HTERT RPE-1 (cell line): ENCODE data around the gene METTL26.

Experiments used
- in situ Hi-C: fragments of 300-500 bp; cut with MboI; formaldehyde crosslinking; loops from 4 replicates; pipeline ENCODE4 v1.14.3; 2020; ENCODE audit warnings: low sequenced_read_pairs

METTL26 gene

DNA sequence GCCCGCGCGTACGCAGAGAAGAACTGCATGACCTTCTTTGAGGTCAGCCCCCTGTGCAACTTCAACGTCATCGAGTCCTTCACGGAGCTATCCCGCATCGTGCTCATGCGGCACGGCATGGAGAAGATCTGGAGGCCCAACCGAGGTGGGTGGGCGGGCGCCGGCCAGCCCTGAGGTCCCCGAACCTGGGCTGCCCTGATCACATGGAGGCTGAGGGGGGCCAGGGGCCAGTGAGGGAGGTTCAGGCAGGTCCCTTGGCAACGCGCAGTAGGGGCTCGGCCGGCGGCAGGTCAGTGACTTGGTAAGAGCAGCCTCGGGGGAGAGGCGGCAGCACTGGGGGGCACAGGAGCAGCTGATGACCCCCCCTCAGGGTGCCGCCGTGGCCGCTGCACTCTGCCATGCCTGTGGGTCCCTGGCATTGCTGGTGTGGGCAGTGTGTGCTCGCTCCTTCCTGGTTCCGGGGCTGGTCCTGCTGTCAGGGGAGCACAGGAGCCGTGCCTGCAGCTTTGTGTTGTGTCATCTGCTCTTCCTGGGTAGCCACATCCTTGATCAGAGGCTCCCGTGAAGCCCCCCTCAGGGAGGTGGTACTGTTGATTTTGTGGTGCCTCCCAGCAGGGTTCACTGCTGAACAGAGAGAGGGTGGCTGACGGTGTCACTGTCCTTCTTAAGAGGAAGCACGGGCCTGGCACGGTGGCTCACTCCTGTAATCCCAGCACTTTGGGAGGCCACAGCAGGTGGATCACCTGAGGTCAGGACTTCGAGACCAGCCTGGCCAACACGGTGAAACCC is 9.9 kb downstream of the METTL26 start:
- in situ Hi-C loops: no loop called here

DNA sequence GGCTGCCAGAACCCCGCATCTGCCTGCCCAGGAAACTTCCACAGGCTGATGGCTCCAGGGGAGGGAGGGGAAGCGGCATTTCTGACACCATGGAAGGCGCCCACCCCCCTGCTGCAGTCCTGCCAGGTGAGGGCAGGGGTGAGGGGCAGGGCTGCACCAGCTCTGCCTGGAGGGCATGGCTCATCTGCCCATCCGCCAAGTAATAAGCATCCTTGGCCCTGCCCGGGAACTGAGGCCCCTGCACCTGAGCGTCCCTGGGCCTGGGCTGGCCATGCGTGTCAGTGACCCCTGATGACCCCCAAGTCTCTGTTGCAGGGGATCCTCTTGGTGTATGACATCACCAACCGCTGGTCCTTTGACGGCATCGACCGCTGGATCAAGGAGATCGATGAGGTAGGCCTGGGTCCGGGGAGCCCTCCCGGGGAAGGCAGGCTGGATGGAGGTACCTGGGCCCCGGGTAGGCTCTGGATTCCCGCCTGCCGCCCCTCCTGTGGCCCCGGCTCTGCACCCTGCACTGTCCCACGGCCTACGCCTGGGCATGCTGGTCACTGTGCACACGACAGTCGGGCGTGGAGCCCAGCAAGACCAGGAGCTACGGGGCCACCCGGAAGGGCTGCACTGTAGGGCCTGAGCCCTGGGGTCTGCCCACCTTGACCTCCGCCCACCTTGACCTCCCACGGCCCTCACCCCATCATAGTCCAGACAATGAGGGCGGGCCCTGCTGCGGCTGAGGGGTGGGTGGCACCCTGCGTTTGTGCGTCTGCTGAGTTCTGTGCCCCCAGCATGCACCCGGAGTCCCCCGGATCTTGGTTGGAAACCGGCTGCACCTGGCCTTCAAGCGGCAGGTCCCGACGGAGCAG is 10.8 kb downstream of the METTL26 start:
- in situ Hi-C loops: no loop called here

DNA sequence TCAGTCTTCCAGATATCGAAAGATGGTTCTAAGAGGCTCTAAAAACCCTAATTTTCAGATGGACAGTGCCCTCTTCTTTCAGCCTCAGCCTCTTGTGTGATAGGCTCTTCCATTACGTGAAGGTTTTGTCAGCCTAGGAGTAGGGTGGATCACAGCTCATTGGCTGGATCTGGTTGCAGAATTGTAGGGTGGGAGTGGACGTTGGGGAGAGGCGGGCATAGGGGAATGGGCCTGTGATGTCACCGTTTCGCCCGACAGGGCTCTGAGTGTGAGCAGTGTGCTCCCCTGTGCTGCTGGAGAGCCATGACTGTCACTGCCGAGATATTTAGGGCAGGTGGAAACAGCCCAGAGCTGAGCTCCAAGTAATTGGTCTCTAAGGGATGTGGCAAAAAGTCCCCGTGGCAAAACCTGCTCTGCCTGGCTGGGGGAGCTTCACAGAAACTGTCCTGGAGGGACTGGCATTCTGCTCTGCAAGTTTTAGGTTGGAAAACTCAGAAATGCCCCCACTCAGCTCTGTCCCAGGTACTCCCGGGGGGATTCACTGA is 11.5 kb downstream of the METTL26 start:
- in situ Hi-C loops: no loop called here

DNA sequence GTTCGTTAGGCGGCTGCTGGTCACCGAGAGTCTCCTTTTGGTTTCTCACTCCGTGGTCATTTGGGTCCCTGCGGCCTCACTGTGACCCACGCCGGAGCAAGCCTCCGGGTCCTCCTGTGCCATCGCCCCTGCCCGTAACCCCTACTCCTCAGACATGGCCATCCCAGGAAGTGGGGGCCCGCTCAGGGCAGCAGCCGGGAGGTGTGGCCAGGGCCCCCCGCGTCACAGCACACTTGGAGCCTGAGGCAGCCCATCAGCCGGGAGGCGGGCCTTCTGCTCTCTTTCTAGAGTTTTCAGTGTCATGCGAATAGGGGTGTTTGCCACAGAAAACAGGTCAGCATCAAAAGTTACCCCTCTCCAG is 13.2 kb downstream of the METTL26 start:
- in situ Hi-C loops: no loop called here

DNA sequence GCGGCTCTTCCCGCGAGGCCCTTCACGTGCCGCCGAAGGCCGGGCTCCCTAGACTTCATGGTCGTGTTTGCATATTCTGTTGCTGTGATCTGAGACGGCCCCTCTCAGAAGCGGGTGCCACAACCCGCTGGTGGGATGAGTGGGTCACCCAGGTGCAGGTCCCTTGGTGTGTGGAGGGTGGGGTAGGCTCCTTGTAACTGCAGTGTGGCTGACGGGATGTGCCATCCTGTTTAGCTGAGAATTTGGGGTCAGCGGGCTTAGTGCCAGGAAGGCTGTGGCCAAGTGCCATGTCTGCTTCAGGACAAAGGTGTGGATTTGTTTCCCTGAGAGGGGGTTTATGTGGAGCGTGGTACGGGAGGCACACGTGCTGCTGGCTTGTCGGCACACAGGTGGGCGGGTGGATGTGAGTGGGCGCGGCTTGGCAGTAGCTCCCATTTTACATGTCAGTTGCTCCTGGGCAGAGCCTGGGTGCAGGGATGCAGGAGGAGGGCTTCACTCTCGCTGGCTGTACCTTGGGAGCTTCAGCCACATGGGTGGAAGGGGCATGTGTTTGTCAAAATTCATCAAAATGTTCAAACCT is 14.5 kb downstream of the METTL26 start:
- in situ Hi-C loops: no loop called here

DNA sequence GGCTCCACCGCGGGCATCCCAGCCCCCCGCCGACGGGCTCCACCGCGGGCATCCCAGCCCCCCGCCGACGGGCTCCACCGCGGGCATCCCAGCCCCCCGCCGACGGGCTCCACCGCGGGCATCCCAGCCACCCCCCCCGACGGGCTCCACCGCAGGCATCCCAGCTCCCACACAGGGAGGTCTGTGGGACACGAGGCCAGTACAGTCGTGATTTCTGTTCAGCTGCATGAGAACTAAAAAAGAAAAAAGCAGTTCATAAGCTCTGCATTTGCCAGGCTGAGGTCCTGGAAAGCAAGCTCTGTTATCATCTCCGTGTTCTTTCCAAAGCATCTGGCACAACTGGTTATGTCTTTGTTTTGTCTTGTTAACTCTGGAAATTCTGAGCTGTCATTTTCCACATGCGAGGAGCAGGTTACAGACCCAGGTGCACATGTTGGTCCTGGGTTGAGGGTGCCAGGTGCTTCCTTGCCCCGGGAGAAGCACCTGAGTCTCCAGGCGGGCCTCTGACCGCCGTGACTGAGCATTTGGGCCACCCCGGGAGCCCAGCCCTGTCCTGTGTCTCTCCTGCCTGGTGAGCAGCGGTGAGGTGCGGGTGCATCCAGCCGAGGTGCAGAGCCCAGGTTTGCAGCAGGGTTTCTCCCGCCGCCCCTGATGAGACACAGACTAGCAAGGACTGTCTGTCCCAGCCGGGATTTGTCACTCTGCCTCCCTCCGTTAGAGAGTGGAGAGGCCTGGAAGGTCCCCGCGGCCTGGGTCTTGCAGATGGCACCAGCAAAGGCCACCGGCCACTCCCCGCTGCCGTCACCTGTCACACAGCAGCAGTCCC is 15.2 kb downstream of the METTL26 start:
- in situ Hi-C loops: no loop called here

DNA sequence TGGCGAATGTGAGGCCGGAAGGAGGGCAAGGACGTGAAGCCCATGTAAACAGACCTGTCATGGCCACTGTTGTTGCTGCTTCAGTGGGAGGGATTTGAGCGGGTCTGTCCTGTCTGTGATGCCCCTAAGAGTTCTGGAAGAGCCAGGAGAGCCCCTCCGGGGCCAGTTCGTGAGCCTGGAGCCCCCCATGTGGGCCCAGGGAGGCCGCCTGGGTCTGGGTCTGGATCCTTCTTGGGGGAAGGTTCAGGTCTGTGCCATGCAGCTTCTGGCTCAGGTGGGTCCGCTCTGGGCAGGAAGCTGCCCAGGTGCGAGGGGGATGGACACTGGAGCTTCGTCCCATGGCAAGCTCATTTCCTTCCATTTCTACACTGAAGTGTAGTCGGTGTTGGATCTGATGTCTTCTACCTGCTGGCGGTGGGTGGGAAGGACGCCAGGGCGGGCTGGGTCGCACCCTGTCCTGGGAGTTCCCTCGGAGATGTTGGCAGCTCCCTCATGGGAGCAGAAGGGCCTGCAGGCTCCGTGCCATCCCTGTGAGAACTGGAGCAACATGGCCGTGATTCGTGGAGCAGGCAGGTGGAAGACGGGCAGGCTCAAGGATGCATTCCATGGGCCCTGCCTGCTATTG is 16.5 kb downstream of the METTL26 start:
- in situ Hi-C loops: no loop called here

DNA sequence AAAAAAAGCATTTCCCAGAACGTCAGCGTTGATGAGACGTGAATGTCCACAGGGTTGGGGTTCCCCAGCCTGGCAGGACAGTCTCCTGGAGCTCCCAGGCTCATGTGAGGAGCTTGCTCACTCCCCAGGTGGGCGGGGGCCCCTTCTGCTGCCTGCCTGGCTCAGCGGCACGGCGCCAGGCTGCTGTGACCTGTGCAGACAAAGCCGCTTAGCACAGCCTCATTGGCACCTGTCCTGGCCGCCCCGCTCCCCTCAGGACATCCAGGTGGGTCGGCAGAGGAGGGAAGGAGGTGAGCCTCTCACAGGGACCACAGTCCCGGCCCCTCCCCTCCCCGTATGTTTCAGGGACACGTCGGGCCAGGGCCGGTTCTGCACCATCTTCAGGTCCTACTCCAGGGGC is 18.2 kb downstream of the METTL26 start:
- in situ Hi-C loops: no loop called here

DNA sequence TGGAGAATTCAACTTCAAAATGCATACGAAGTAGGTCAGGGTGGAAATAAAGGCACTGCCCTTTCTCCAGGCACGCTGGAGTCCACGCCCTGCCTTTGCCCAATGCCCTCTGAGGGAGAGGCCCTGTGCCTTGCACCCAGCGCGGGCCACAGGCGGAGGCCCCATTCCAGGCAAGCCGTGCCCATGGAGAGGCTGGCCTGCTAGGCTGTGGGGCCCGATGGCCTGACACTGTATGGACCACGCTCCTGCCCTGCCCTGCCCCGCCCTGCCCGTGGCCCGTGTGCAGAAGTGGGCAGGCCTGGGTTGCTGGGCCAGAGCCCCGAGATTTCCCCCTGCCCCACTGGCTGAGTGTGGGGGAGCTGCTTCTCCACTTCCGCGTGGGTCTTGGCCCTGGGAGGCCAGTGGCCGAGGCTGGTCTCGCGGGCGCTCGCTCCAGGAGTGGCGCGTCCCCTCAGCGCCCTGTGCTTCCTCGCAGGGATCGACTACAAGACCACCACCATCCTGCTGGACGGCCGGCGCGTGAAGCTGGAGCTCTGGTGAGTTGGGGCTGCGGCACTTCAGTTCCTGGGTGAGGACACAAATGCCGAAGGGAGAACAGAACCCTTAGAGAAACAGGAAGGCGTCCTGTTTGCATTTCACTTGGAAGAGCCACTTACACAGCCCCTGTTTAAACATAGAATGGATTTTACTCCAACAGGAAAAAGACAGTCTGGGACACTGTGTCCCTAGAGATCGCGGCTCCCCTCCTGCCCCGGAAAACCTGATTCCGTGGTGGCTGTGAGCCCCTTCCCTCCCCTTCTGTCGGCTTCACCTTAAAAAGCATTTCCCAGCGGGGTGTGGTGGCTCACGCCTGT is 19.1 kb downstream of the METTL26 start:
- in situ Hi-C loops: no loop called here

DNA sequence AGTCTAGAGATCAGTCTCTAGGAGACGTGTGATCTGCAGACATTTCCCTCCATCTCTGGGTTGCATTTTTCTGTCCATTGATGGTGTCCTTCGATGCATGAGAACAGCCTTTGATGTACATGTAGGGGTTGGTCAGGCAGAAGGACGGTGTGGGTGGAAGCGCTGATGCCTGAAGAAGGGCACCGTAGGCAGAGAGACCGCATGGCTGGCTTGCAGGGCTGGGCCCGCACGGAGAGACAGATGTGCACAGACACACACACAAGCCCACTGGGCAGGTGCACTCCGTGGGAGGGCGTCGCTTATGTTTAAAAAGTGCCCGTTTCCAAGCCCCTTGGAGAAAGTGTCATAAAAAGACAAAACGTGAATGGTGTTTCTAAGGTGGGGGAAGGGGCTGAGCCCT is 21.0 kb downstream of the METTL26 start:
- in situ Hi-C loops: no loop called here

DNA sequence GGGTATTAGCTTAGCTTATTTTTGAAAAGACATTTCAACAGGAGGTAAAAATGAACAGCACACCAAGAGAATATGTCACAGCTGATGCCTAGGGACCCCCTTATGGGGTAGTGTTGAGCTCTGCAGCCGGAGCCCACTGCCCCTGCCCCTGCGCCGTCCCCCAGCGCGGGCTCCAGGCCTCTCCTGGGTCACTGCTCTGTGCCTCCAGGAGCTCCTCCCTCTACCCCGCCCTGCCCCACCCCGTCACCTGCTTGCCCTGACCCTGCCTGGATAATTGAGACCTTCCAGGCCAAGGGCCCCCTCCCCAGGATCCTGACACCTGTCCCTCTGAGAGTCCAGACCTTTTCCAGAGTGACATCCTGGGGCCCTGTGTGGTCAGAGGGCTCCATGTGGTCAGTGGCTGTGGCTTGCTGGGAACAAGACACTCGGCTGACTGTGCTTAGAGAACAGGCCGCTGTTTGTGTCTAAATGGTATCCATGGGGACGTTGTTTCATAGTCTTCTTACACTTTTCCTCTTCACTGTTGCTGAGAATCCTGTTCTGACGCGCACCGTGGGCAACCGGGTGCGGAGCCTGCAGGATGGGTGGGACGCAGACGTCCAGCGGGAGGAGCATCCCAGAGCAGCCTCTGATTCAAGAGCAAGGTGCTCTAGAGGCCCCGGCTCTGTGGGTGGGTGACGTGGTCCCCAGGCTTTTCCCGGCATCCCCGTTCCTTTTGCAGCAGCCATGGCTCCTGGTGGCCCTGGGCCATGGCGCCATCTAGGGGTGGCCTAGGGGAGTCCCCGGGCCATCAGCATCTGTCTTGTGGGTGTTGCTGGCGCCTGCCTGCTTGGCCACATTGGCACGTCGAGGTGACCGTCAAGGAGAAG is 25.4 kb downstream of the METTL26 start:
- in situ Hi-C loops: no loop called here

DNA sequence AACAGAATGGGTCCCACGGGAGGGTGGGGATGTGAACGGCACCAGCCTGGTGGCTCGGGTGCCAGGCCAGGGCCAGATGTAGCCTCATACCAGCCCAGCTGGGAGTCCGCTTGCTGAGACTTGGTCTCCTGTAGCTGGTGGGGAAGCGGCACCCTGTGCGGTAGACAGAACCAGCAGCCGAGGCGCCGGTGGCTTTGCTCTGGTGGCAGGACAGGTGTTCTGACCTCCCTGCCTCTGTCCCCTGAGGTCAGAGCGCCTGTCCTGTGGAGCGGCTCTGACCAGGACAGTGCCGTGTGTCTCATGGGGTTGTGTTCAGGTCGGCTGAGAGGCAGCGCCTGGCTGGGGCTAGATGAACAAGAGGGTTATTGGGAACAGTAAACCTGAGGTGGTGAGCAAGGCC is 26.1 kb downstream of the METTL26 start:
- in situ Hi-C loops: no loop called here

DNA sequence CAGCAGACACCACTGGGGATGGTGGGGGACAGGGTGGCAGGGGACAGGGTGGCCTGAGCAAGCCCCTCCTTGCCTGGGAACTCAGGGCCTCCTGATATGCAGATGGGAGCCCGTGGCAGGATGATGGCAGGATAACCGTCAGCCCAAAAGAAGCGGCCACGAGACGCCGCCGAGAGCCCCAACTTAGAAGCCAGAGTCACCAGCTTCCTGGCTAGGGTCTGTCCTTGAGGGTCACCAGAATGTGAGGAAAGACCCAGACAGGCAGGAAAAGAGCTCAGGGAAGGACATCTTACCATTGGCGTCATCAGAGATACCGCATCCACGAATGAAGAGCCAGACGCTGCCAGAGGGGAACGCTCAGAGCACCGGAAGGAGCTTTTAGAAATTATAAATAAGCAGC is 26.8 kb downstream of the METTL26 start:
- in situ Hi-C loops: no loop called here

DNA sequence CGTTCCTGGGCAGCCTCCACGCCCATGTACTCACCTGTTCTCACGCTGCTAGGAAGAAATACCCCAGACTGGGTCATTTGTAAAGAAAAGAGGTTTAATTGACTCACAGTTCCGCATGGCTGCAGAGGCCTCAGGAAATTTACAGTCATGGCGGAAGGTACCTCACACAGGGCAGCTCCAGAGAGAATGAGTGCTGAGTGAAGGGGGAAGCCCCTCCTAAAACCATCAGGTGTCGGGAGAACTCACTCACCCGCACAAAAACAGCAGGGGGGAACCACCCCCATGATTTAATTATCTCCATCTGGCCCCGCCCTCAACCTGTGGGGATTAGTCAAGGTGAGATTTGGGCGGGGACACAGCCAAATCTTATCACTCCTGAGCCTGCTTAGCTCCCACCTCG is 28.1 kb downstream of the METTL26 start:
- in situ Hi-C loops: no loop called here

DNA sequence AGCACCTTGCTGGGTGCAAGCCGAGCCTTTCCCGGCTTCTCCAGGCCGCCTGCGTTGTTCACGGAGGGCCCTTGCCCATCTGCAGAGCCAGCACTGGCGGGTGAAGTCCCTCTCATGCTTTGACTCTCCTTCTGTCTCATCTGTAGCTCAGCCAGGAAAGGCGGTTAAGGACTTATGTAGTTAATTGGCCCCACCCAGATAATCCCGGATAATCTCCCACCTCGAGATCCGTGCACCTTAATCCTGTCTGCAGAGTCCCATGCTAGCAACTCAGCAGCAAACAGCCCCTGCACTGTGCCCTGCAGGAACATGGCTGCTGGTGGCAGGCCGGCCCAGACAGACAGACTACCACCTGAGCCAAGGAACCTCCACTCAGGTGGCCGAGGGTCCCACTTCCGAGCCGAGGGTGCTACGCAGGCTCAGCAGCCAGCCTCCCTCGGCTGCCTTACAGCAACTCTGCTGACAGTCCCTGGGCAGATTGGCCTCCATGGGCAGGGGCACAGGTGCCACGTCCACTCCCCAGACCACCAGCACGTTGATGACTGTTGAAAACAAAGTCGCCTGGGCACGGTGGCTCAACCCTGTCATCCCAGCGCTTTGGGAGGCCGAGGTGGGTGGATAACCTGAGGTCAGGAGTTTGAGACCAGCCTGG is 29.3 kb downstream of the METTL26 start:
- in situ Hi-C loops: no loop called here

DNA sequence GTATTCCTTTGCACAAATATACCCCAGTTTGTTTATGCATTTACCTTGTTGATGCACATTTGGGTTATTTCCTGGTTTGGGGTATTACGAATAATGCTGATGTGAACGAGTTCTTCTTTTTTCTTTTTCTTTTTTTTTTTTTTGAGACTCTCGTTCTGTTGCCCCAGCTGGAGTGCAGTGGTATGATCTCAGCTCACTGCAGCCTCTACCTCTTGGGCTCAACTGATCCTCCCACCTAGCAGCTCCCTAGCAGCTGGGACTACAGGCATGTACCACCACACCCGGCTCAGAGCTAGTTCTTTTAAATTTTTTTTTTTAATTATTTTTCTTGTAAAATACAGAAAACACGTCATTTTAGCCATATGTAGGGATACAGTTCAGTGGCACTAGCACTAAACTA is 32.2 kb downstream of the METTL26 start:
- in situ Hi-C loops: no loop called here

DNA sequence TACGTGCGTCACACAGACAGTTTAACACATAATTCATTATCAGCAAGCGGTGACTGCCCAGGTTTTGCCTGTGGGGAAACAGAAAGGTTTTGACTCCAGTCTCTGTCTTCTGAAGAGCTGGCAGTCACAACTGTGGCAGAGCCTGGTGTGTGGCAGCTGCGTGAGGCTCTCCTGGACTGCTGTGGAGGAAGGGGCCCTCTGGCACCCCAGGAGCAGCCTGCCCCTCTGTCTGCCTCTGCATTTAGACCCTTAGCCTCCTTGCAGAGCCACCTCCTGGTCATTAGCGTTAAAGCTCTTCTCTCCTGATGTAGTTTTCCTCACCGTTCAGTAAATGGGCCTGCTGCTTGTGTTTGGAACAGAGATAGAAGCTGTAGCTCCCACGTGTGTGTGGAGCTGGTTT is 35.3 kb downstream of the METTL26 start:
- in situ Hi-C loops: no loop called here
